Tongue (tissue), 2 donors: ENCODE measurements around the gene ARSG. TPM values are rescaled to one million over a fixed set of nuclear protein-coding genes. Genes with fewer than 3 reads are reported as not detected.
"Not testable (repeated sequence)": the region's sequence is repeated elsewhere in the genome, so short reads cannot be mapped to it uniquely, and the experiment has no call there.

Source experiments
- DNase-seq: peaks from one replicate; pipeline ENCODE4 v3.0.0-alpha.2; 2015
- total RNA-seq: library from RNA; depleted of rRNA; stranded (reverse); fragments of >200 nt; gene quantifications from one replicate; pipeline ENCODE4 v1.2.3, GENCODE V29; 2014

The ARSG gene
- total RNA-seq, 1 donor from 2014 or later = 21.3 TPM

DNA sequence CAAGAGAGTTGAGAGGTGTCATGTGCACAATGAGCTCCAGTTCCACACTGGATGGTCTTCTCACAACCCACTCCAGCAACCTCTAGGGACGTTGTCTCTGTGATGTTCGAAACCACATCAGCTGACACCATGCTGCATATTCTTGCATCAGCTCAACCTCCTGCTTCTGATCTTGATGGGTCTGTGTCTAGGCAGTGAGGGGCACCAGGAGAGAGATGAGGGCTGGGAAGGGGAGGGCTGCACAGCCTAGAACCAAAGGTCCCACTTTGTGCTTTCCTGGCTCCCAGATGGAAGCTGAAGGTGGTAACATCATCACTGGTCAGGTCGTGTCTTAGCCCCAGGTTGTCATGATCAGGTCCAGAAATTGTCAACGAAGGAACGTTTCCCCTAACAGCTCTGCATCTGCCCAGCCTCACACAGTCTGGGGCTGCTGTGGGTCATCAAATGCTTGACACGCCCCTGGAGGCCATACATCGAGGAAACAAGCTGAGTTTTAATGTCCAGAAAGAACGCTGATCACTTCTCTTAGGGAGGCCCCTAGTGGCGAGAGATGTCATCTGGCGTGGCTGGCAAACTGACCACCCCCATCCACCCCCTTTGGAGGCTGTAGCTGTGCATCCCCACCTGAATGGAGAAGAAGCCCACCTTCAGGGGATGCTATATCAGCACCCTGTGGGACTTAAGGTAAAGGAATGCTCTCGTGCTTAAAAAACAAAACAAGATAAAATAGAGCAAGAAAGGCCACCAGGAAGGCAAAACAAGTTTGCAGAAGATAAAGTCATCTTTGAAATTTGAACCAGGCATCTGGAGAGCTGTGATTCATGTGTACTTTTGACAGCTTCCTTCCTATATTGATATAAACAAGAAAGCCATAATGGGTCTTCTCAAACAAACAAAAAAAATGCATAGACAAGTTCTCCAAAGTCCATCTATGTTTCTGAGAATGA, 107.7 kb downstream of the ARSG start:
- DNase-seq = peak; percentile 74

DNA sequence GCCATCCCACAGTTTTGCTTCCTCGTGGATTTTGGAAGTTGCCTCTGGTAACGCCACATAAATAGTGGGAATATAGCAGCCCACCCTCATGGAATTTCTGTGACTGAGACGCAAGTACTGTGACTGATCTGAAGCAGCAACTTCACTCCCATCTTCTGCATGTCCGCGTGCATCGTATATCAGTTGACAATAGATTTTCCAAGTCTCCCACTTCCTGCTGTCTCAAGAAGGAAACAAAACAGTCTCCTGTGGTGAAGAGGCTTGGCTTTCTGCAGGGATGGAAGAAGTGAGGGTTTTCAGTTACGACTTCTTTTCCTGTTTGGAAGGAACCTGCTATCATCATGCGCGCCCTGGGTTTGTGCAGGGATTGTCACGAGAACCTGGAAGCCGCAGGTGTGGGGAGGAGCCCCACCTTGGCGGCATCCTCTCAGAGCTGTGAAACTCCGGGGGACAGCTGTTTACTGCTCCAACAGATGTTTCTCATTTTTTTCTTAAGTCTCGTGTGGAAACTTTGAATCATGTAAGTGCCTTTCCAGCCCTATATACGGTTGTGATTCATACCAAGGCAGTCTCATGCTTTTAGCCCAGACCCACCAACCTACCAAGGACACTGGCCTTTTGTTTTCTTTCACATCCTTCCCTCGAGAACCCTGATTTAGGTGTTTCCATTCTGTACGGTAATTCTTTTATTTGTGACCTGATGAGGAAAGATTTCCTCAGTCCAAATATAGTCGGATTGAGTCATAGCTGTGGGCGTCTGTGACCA, 108.5 kb downstream of the ARSG start:
- DNase-seq = peak; percentile 78

DNA sequence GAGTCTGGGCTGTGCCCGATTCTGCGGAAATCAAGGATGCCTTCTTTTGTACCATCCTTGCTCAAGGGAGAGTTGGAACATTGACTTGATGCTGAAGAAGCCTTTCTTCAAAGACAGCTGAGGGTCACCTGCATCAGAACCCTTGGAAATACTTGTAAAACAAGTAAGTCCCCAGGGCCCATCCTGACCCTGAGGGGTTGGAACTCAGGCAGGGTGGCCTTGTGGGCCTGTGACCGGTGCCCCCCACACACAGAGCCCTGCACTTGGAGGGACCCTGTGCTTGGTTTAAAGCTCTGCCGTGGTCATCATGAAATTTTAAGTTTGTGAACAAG, 109.1 kb downstream of the ARSG start:
- DNase-seq = no peak

DNA sequence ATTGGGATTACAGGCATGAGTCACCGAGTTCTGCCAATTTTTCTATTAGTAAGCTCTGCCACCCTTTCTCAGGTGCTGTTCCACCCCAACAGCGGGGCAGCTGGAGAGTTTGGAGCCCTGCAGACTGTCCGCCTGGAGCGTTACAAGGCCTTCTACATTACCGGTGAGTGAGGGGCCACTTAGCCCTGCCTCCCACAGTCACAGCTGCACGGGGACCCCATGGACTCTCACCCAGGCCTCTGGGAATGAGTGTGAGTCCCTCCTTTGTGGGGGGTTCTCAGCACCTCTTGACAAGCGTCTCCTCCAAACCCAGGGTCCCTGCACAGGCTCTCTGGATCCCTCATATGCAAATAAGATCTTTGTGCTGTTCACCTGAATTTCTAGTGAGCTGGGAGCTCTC, 110.0 kb downstream of the ARSG start:
- no peak for DNase-seq

DNA sequence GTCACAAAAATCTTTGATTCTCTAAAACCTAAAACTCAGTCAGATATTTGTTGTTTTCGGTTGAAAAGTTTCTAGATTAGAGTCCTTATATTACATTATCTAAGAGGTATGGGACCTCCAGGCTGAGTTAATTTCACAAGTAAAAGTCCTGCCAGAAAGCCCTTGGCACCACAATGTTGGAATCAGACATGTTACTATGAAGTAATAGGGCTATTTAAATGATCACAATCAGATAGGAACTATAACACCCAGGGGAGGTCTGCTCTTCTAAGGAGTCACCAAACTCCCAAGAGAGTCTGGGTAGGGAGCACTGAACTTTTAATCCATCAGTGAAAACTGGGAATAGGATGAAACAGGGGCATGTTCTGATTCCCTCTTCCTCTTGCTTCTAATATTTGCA, 111.8 kb downstream of the ARSG start:
- DNase-seq = no peak

DNA sequence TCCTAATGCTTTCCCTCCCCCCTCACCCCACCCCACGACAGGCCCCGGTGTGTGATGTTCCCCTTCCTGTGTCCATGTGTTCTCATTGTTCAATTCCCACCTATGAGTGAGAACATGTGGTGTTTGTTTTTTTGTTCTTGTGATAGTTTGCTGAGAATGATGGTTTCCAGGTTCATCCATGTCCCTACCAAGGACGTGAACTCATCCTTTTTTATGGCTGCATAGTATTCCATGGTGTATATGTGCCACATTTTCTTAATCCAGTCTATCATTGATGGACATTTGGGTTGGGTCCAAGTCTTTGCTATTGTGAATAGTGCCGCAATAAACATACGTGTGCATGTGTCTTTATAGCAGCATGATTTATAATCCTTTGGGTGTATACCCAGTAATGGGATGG, 112.5 kb downstream of the ARSG start:
- DNase-seq = not testable (repeated sequence)

DNA sequence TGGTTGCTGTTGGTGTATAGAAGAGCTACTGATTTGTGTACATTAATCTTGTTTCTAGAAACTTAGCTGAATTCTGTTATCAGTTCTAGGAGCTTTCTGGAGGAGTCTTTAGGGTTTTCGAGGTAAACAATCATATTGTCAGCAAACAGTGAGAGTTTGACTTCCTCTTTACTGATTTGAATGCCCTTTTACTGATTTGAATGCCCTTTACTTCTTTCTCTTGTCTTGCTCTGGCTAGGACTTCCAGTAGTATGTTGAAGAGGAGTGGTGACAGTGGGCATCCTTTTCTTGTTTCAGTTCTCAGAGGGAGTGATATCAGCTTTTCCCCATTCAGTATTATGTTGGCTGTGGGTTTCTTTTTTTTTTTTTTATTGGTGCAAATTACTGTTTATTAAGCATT, 116.4 kb downstream of the ARSG start:
- DNase-seq = not testable (repeated sequence)

DNA sequence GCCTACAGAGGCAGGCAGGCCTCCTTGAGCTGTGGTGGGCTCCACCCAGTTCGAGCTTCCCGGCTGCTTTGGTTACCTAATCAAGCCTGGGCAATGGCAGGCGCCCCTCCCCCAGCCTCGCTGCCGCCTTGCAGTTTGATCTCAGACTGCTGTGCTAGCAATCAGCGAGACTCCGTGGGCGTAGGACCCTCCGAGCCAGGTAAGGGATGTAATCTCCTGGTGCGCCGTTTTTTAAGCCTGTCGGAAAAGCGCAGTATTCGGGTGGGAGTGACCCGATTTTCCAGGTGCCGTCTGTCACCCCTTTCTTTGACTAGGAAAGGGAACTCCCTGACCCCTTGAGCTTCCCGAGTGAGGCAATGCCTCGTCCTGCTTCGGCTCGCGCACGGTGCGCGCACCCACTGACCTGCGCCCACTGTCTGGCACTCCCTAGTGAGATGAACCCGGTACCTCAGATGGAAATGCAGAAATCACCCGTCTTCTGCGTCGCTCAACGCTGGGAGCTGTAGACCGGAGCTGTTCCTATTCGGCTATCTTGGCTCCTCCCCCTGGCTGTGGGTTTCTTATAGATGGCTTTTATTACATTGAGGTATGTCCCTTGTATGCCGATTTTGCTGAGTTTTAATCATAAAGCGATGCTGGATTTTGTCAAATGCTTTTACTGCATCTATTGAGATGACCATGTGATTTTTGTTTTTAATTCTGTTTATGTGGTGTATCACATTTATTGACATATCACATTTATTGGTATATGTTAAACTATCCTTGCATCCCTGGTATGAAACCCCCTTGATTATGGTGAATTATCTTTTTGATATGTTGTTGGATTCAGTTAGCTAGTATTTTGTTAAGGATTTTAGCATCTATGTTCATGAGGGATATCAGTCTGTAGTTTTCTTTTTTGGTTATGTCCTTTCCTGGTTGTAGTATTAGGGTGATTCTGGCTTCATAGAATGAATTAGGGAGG, 122.6 kb downstream of the ARSG start:
- DNase-seq = not testable (repeated sequence)

DNA sequence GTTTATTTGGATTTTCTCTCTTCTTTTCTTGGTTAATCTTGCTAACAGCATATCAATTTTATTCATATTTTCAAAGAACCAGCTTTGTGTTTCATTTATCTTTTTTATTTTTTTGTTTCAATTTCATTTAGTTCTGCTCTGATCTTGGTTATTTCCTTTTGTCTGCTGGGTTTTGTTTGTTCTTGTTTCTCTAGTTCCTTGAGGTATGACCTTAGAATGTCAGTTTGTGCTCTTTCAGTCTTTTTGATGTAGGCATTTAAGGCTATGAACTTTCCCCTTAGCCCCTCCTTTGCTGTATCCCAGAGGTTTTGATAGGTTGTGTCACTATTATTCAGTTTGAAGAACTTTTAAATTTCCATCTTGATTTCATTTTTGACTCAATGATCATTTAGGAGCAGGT, 123.6 kb downstream of the ARSG start:
- not testable (repeated sequence) for DNase-seq

DNA sequence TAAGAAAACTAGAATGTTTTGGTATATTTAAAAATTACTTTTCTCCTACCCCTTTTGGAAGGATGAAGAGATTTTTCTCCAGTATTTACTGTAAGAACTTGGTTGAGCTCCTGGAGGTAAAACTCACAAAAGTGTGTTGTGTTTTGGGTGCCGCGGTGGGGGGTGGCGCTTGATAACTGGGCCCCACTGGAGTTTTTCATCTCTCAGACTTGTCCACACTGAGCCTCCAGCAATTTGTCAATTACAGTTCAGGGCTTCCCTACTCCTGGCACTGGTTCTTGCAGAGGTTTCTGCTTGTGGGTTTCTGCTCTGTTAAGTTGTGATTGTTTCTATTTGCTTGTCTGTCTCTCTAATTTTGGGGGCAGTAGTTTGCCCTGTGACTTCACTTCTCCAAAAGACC, 126.0 kb downstream of the ARSG start:
- no peak for DNase-seq

DNA sequence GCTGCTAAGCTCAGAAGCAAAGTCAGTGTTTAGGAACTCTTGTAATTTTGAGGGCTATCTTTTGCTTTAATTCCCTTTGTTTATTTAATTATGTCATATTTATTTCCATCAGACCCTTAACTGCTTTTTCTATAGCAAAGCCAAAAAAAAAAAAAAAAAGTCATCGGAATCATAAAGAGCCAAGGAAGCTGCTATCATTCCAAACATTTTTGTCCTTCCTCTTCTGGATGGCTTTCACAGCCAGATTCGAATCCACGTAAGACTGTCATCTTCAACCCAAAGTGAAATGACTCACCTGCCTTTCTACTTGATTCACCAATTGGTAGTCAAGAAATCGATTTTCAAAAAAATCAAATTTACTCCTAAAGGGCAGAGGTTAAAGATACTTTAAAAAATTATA, 127.6 kb downstream of the ARSG start:
- DNase-seq = no peak

DNA sequence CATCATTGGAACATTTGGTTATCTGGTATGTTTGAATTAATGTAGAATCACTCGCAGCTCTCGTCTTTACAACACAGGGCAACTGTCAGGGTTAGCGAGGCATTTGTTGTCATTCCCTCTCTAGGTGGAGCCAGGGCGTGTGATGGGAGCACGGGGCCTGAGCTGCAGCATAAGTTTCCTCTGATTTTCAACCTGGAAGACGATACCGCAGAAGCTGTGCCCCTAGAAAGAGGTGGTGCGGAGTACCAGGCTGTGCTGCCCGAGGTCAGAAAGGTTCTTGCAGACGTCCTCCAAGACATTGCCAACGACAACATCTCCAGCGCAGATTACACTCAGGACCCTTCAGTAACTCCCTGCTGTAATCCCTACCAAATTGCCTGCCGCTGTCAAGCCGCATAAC, 128.8 kb downstream of the ARSG start:
- DNase-seq = no peak

DNA sequence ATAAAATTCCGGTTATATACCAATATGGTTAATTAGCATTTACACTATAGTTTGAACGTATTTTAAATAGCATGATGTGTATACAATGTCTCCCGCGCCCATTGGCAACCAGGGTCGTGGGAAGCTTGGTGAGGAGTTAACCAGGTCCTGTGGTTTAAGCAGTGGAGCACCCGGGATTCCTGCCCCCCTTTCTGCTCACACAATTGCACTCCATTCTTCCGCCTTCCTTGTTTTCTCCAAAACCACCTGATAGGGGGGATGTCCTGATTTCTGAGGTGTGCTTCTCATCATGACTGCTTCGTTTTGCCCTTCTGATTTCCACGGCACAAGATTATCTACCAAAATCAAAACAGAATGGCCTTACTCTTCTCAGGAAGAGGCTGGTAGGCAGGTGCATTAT, 130.2 kb downstream of the ARSG start:
- no peak for DNase-seq

DNA sequence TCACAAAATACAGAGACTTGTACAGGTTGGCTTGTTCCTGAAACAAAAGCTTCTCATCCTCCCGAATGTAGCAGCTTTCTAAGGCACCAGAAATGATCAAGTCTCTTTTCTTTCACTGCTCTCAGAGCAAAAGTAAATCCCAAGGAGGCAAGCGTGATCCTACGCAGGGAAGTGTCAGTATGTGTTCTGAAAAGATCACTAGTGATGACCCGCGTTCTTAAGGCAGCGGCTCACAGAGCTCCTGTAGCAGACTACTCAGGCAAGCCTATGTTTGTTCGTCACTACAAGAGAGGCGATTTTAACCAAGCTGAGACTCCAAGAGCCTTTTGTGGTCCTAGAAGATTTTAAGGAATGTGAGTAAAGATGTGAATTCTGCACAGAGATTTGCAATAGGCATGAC, 131.5 kb downstream of the ARSG start:
- DNase-seq = no peak

DNA sequence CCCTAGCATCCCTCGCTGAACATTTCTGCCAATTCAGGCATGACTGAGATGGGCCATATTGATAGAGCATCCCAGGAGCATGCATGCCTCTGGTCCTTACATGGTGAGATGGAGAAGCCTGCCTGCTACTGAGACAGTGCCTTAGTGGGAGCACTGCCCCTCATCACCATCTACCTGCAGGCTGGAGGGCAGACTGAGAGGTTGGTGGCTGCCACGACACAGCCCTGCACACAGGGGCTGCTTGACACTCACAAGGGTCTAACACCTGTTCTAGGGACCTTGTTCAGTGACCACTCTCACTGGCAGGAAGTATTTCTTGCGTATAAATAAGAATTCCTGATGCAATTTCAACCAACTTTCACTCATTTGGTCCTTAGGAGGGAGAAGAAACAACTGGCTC, 132.0 kb downstream of the ARSG start:
- DNase-seq = no peak

DNA sequence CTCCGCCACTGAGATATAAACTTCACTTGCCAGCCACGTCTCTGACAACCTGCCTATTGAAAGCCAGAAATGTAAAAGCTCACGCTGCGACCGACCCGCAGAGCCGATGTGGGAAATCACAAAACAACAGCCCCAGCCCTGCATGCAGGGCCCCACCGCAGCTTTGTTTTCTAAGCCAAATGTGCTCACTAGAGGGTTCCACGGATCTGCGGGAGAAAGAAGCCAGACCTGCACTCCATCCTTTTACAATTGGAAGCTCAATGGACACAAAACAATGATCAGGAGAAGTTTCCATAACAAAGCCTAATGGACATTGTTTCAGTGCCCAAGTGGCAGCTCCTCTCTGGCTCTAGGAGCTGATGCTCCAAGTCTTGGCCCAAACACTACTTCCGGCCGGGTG, 132.9 kb downstream of the ARSG start:
- no peak for DNase-seq

DNA sequence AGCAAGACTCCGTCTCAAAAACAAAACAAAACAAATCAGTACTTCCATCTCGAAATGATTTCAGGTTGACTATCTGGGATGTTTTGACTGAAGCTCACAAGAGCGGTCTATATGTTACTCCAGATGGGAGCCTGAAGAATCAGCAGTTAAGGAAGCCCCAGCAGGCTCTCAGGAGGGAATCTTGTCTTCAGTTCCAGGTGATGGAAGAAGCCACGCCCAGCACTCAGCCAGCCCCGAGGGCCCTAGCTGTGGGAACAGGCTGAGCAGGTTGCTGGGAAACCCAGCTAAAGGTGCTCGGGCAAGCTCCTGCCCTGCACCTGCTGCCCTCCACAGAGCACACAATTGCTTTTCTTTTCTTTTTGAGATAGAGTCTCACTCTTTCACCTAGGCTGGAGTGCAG, 133.6 kb downstream of the ARSG start:
- peak; percentile 46 for DNase-seq

DNA sequence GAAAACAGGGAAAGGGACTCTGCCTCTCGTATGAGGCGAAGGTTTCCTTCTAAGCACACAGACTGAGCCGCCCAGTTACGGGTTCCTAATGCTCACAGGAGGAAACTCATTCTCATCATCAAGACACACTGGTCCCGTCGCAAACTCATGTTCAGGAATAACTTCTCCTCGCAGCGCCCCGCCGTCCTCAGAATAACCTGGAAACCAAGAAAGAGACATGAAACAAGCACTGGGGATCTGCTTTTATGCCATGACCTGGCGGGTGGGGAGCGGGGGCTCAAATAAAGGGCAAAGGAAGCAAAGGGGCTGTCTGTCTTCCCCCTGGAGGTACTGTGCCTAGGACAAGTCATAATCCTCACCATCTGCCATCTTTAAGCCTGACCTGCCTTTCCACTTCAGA, 134.7 kb downstream of the ARSG start:
- DNase-seq = no peak

DNA sequence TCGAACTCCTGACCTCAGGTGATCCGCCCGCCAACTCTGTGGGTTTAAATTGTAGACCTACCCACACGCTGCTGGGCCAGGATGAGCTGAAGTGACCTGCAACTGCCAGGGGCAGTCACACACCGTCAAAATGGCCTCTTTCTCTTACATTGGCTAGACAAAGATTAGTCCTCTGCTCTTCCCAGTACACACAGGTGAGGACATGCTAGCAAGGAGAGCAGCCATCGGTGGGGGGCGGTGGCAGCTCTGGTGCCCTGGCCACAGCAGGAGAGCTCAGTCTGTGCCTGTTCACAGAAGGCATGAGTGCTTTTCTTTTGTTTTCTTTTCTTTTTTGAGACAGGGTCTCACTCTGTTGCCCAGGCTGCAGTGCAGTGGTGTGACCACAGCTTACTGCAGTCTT, 136.3 kb downstream of the ARSG start:
- no peak for DNase-seq

DNA sequence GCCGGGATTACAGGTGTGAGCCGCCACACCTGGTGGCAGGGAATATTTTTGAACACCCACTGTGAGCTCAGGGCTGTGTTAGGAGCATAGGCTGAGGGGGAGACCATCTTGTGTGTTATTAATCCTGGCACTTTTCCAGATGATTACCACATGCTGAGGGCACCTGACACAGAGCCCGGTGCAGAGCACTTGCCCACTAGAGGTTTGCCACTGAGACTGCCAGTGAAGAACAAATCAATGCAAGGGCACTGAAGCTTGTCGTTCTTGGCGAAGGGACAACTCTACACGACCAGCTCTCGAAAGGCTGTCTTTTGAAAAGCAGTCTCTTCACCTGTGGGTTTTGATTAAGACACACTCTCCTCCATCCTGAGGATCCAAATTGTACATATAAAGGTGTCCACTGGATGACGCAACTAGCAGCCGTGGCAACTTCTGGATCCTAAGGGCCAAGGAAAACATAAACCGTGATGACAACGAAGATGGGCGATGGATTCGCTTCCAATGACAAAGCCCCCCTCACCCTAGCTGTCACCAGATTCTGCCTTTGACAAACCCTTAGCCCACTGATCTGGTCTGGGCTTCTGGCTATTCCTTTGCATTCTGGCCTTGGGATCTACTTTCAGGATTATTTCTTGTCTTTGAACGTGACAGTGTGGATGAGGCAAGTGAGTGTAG, 137.3 kb downstream of the ARSG start:
- no peak for DNase-seq

DNA sequence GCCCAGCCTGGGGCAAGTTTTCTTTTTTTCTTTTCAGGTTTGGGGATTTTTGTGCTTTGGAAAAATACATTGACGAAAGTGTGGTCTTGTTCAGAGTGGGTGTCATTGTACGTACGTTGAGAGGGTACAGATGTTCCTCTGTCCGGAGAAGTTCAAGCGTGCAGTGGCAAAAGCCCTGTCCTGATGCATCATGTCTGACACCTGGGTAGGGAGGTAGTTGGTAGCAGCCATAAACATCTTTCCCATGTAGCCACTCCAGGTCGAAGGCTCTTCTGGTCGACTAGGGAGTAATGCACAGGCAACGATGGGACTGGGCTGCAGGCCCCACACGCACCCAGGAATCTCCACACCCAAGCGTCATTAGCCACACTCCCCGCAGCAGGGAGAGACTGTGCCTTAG, 138.6 kb downstream of the ARSG start:
- no peak for DNase-seq

DNA sequence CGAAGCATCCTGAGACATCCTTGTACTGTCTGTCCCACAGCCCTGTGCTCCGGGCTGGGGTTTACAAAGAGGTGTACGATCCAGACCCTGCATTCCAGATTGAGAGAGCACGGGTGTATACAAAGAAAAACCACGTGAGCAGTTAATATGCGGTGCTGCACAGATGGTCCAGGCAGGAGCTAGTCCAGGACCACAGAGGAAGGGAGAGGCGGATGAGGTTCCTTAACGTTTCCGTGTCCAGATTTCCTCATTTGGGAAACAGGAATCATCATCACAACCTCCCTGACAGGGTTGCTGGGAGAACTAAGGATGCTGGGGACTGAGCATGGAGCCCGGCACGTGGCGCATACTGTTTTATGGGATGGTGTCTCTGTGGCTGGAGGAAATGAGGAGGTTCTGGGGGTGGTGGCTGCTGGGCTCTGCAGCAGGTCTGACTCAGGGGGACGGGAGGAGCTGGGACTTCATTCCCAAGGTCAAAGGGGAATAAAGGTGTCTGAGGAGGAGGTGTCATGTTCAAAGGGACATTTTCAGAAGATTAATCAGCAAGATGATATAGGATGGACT, 139.8 kb downstream of the ARSG start:
- no peak for DNase-seq
